ENCODE measurements around the gene CCDC24.

The CCDC24 gene

GRCh38 chr1:44015206-44015605 is 23.8 kb downstream of the CCDC24 start:
- DNase-seq (ENCODE audit: extremely low read depth, low read depth), result no peak
- TF ChIP-seq CTCF (IDR thresholded peaks at IDR 0.05; ENCODE audit: low read depth, low read length), result no peak

GRCh38 chr1:44016041-44016889 is 24.9 kb downstream of the CCDC24 start:
- TF ChIP-seq CTCF (IDR thresholded peaks at IDR 0.05; ENCODE audit: low read depth, low read length), result no peak
- DNase-seq (ENCODE audit: extremely low read depth, low read depth), result no peak

GRCh38 chr1:44016890-44017400 is 25.5 kb downstream of the CCDC24 start:
- no peak for TF ChIP-seq CTCF (IDR thresholded peaks at IDR 0.05; ENCODE audit: low read depth, low read length)
- no peak for DNase-seq (ENCODE audit: extremely low read depth, low read depth)

GRCh38 chr1:44019466-44019948 is 28.1 kb downstream of the CCDC24 start:
- TF ChIP-seq CTCF (IDR thresholded peaks at IDR 0.05; ENCODE audit: low read depth, low read length), result no peak
- no peak for DNase-seq (ENCODE audit: extremely low read depth, low read depth)

- no peak for TF ChIP-seq CTCF (IDR thresholded peaks at IDR 0.05; ENCODE audit: low read depth, low read length)
- no peak for DNase-seq (ENCODE audit: extremely low read depth, low read depth)
These were observed 29.1 kb downstream of the CCDC24 start for GRCh38 chr1:44020464-44020863.

GRCh38 chr1:44021156-44021555 is 29.8 kb downstream of the CCDC24 start:
- DNase-seq (ENCODE audit: extremely low read depth, low read depth), result no peak
- TF ChIP-seq CTCF (IDR thresholded peaks at IDR 0.05; ENCODE audit: low read depth, low read length), result no peak

GRCh38 chr1:44021581-44022321 is 30.4 kb downstream of the CCDC24 start:
- no peak for TF ChIP-seq CTCF (IDR thresholded peaks at IDR 0.05; ENCODE audit: low read depth, low read length)
- no peak for DNase-seq (ENCODE audit: extremely low read depth, low read depth)

Data from AG09319 (cell line).